HEK293 (cell line): ENCODE measurements around the gene MCTP1.

ENCODE experiments used
- BCL11A ChIP-seq: fragments of 450-650 bp; formaldehyde crosslinking; IDR thresholded peaks from 2 replicates; pipeline ENCODE4 v1.5.1; 2016; ENCODE audit warnings: low read depth, missing biosample characterization, missing genetic modification characterization
- GLI2 ChIP-seq: fragments of 450-650 bp; formaldehyde crosslinking; IDR thresholded peaks from 2 replicates; pipeline ENCODE4; 2017; ENCODE audit warnings: missing biosample characterization, missing genetic modification characterization, low read depth, borderline replicate concordance
- HOXD13 ChIP-seq: sonication (generic); formaldehyde crosslinking; IDR thresholded peaks from 2 replicates; pipeline ENCODE4 v1.8.0; 2022; ENCODE audit warnings: missing genetic modification reagents, borderline replicate concordance
- KLF16 ChIP-seq: fragments of 450-650 bp; formaldehyde crosslinking; IDR thresholded peaks from 2 replicates; pipeline ENCODE4 v1.5.1; 2017; ENCODE audit warnings: missing biosample characterization, missing genetic modification characterization
- PRDM4 ChIP-seq: fragments of 450-650 bp; formaldehyde crosslinking; IDR thresholded peaks from 2 replicates; pipeline ENCODE4 v1.5.1; 2017; ENCODE audit warnings: missing biosample characterization, missing genetic modification characterization
- TCF7L2 ChIP-seq: IDR thresholded peaks from 2 replicates; pipeline ENCODE4 v1.6.1; 2011; ENCODE audit warnings: low read depth, mild to moderate bottlenecking, inconsistent platforms, low read length, moderate library complexity, borderline replicate concordance
- ZBTB44 ChIP-seq: fragments of 450-650 bp; IDR thresholded peaks from 2 replicates; pipeline ENCODE4 v1.5.1; 2018; ENCODE audit warnings: missing biosample characterization, mild to moderate bottlenecking, missing genetic modification characterization
- ZFP37 ChIP-seq: fragments of 450-650 bp; formaldehyde crosslinking; IDR thresholded peaks from 2 replicates; pipeline ENCODE4 v1.5.1; 2016; ENCODE audit warnings: missing biosample characterization, missing genetic modification characterization
- ZFP41 ChIP-seq: fragments of 450-650 bp; formaldehyde crosslinking; IDR thresholded peaks from 2 replicates; pipeline ENCODE4 v1.5.1; 2016; ENCODE audit warnings: missing biosample characterization, missing genetic modification characterization, borderline replicate concordance
- ZNF155 ChIP-seq: fragments of 450-650 bp; formaldehyde crosslinking; IDR thresholded peaks from 2 replicates; pipeline ENCODE4 v1.5.1; 2016; ENCODE audit warnings: missing biosample characterization, missing genetic modification characterization
- ZNF16 ChIP-seq: fragments of 450-650 bp; formaldehyde crosslinking; IDR thresholded peaks from 2 replicates; pipeline ENCODE4 v1.5.1; 2016; ENCODE audit warnings: low read depth, missing biosample characterization, missing genetic modification characterization
- ZNF169 ChIP-seq: fragments of 450-650 bp; formaldehyde crosslinking; IDR thresholded peaks from 2 replicates; pipeline ENCODE4 v1.5.1; 2016; ENCODE audit warnings: missing biosample characterization, missing genetic modification characterization
- ZNF24 ChIP-seq: fragments of 450-650 bp; formaldehyde crosslinking; IDR thresholded peaks from 2 replicates; pipeline ENCODE4 v1.5.1; 2016; ENCODE audit warnings: missing biosample characterization, missing genetic modification characterization
- ZNF416 ChIP-seq: fragments of 450-650 bp; formaldehyde crosslinking; IDR thresholded peaks from 2 replicates; pipeline ENCODE4 v1.5.1; 2016; ENCODE audit warnings: missing biosample characterization, missing genetic modification characterization
- ZNF501 ChIP-seq: fragments of 450-650 bp; formaldehyde crosslinking; IDR thresholded peaks from 2 replicates; pipeline ENCODE4 v1.5.1; 2016; ENCODE audit warnings: missing biosample characterization, missing genetic modification characterization
- ZNF558 ChIP-seq: fragments of 450-650 bp; formaldehyde crosslinking; IDR thresholded peaks from 2 replicates; pipeline ENCODE4 v1.5.1; 2016; ENCODE audit warnings: missing biosample characterization, missing genetic modification characterization
- ZNF560 ChIP-seq: fragments of 450-650 bp; formaldehyde crosslinking; IDR thresholded peaks from 2 replicates; pipeline ENCODE4 v1.5.1; 2017; ENCODE audit warnings: missing biosample characterization, missing genetic modification characterization, borderline replicate concordance
- ZNF654 ChIP-seq: fragments of 450-650 bp; formaldehyde crosslinking; IDR thresholded peaks from 2 replicates; pipeline ENCODE4 v1.5.1; 2016; ENCODE audit warnings: low read depth, missing biosample characterization, missing genetic modification characterization
- ZNF670 ChIP-seq: fragments of 450-650 bp; formaldehyde crosslinking; IDR thresholded peaks from 2 replicates; pipeline ENCODE4 v1.5.1; 2016; ENCODE audit warnings: missing biosample characterization, missing genetic modification characterization, low read depth
- ZNF768 ChIP-seq: fragments of 450-650 bp; formaldehyde crosslinking; IDR thresholded peaks from 2 replicates; pipeline ENCODE4 v1.5.1; 2018; ENCODE audit warnings: missing biosample characterization, mild to moderate bottlenecking, missing genetic modification characterization
- TF ChIP-seq, protein P1 (sequence below): fragments of 450-650 bp; formaldehyde crosslinking; IDR thresholded peaks from 2 replicates; pipeline ENCODE4 v1.5.1; 2016; ENCODE audit warnings: missing biosample characterization, missing genetic modification characterization
- TF ChIP-seq, protein P2 (sequence below): fragments of 450-650 bp; formaldehyde crosslinking; IDR thresholded peaks from 2 replicates; pipeline ENCODE4 v1.5.1; 2016; ENCODE audit warnings: missing biosample characterization, missing genetic modification characterization
- TF ChIP-seq, protein P3 (sequence below): fragments of 450-650 bp; formaldehyde crosslinking; conservative IDR thresholded peaks from 2 replicates; pipeline ENCODE4 v1.5.1; 2016; ENCODE audit warnings: low read depth, missing biosample characterization, missing genetic modification characterization
- TF ChIP-seq, protein P4 (sequence below): fragments of 450-650 bp; formaldehyde crosslinking; IDR thresholded peaks from 2 replicates; pipeline ENCODE4 v1.5.1; 2016; ENCODE audit warnings: missing biosample characterization, missing genetic modification characterization, borderline replicate concordance

The MCTP1 gene

DNA sequence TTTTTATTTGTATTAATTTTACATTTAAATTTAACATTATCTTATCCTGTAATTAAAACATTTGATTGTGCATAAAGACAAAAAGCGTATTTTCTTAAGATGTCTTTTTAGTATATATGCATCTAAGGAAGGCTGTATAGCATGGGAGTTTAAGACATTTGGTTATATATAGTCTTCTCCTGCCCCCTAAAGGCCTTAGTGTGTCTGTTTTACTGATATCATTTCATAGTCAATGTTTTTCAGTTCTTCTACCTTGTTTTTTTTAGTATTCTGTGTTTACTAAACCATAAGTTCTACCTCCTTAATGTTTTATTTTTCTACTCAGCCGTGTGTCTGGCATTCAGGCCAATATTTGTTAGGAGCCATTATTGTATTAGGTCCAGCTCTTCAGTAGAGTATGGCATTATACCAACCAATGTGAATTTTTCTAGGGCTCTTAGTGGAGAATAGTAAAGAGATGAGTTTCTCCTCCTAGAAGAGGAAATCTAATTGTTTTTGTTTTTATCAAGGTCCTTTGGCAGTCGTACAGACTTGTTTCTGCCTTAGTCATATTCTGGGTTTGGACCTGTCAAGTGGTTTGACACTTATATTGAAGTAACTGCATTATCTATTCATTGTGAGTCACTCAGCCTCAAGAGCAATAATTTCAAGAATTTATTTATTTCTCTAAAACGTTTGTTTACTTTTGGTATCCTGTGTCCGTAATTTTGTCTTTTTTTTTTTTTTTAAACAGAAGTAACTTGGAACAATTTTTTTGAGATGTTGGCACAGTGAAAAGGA is 591.7 kb downstream of the MCTP1 start (continued):
- TF ChIP-seq ZNF768 (tag by site-specific recombination): no peak
- TF ChIP-seq ZNF155 (tag by site-specific recombination): no peak
- TF ChIP-seq ZNF169 (tag by site-specific recombination): no peak
- TF ChIP-seq GLI2: no peak
- no peak for TF ChIP-seq ZNF560
- TF ChIP-seq, protein P1, sequence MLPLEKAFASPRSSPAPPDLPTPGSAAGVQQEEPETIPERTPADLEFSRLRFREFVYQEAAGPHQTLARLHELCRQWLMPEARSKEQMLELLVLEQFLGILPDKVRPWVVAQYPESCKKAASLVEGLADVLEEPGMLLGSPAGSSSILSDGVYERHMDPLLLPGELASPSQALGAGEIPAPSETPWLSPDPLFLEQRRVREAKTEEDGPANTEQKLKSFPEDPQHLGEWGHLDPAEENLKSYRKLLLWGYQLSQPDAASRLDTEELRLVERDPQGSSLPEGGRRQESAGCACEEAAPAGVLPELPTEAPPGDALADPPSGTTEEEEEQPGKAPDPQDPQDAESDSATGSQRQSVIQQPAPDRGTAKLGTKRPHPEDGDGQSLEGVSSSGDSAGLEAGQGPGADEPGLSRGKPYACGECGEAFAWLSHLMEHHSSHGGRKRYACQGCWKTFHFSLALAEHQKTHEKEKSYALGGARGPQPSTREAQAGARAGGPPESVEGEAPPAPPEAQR (tag by site-specific recombination): no peak
- TF ChIP-seq ZFP37 (tag by site-specific recombination): no peak
- TF ChIP-seq ZNF16 (tag by site-specific recombination): no peak
- peak; percentile 74 for TF ChIP-seq ZNF654 (tag by site-specific recombination)
- TF ChIP-seq ZBTB44: no peak
- no peak for TF ChIP-seq KLF16 (tag by site-specific recombination)
- no peak for TF ChIP-seq ZNF416
- TF ChIP-seq TCF7L2: no peak
- TF ChIP-seq ZNF558 (tag by site-specific recombination): no peak
- TF ChIP-seq ZFP41 (tag by site-specific recombination): no peak
- TF ChIP-seq, protein P2, sequence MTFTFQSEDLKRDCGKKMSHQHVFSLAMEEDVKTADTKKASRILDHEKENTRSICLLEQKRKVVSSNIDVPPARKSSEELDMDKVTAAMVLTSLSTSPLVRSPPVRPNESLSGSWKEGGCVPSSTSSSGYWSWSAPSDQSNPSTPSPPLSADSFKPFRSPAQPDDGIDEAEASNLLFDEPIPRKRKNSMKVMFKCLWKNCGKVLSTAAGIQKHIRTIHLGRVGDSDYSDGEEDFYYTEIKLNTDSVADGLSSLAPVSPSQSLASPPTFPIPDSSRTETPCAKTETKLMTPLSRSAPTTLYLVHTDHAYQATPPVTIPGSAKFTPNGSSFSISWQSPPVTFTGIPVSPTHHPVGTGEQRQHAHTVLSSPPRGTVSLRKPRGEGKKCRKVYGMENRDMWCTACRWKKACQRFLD (tag by site-specific recombination): no peak
- TF ChIP-seq, protein P3, sequence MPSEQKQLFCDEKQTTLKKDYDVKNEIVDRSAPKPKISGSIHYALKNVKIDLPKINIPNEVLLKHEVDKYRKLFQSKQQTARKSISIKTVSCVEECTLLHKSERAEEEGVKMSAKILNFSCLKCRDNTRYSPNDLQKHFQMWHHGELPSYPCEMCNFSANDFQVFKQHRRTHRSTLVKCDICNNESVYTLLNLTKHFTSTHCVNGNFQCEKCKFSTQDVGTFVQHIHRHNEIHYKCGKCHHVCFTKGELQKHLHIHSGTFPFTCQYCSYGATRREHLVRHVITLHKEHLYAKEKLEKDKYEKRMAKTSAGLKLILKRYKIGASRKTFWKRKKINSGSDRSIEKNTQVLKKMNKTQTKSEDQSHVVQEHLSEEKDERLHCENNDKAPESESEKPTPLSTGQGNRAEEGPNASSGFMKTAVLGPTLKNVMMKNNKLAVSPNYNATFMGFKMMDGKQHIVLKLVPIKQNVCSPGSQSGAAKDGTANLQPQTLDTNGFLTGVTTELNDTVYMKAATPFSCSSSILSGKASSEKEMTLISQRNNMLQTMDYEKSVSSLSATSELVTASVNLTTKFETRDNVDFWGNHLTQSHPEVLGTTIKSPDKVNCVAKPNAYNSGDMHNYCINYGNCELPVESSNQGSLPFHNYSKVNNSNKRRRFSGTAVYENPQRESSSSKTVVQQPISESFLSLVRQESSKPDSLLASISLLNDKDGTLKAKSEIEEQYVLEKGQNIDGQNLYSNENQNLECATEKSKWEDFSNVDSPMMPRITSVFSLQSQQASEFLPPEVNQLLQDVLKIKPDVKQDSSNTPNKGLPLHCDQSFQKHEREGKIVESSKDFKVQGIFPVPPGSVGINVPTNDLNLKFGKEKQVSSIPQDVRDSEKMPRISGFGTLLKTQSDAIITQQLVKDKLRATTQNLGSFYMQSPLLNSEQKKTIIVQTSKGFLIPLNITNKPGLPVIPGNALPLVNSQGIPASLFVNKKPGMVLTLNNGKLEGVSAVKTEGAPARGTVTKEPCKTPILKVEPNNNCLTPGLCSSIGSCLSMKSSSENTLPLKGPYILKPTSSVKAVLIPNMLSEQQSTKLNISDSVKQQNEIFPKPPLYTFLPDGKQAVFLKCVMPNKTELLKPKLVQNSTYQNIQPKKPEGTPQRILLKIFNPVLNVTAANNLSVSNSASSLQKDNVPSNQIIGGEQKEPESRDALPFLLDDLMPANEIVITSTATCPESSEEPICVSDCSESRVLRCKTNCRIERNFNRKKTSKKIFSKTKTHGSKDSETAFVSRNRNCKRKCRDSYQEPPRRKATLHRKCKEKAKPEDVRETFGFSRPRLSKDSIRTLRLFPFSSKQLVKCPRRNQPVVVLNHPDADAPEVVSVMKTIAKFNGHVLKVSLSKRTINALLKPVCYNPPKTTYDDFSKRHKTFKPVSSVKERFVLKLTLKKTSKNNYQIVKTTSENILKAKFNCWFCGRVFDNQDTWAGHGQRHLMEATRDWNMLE (tag by site-specific recombination): no peak
- TF ChIP-seq HOXD13 (CRISPR knock-in tag): no peak
- TF ChIP-seq, protein P4, sequence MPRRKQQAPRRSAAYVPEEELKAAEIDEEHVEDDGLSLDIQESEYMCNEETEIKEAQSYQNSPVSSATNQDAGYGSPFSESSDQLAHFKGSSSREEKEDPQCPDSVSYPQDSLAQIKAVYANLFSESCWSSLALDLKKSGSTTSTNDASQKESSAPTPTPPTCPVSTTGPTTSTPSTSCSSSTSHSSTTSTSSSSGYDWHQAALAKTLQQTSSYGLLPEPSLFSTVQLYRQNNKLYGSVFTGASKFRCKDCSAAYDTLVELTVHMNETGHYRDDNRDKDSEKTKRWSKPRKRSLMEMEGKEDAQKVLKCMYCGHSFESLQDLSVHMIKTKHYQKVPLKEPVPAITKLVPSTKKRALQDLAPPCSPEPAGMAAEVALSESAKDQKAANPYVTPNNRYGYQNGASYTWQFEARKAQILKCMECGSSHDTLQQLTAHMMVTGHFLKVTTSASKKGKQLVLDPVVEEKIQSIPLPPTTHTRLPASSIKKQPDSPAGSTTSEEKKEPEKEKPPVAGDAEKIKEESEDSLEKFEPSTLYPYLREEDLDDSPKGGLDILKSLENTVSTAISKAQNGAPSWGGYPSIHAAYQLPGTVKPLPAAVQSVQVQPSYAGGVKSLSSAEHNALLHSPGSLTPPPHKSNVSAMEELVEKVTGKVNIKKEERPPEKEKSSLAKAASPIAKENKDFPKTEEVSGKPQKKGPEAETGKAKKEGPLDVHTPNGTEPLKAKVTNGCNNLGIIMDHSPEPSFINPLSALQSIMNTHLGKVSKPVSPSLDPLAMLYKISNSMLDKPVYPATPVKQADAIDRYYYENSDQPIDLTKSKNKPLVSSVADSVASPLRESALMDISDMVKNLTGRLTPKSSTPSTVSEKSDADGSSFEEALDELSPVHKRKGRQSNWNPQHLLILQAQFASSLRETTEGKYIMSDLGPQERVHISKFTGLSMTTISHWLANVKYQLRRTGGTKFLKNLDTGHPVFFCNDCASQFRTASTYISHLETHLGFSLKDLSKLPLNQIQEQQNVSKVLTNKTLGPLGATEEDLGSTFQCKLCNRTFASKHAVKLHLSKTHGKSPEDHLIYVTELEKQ (tag by site-specific recombination): no peak
- no peak for TF ChIP-seq PRDM4 (tag by site-specific recombination)
- TF ChIP-seq BCL11A (tag by site-specific recombination): peak; percentile 57; the same call in 1 of the 2 replicates
- no peak for TF ChIP-seq ZNF501 (tag by site-specific recombination)
- peak; percentile 54; the same call in 1 of the 2 replicates for TF ChIP-seq ZNF24 (tag by site-specific recombination)
- no peak for TF ChIP-seq ZNF670
